Uterus (tissue), 2 donors: Measurements from ENCODE around the gene CXXC5.

Experiments used
- CTCF ChIP-seq, 4 experiments: fragments of 200-600 bp in 2 of 4; fragments of 450-650 bp in 2 of 4; sonication (generic) in 2 of 4; IDR thresholded peaks; one replicate each; pipeline ENCODE4 v1.5.1; 2016 to 2019; ENCODE audit warnings: antibody characterized with exemption in 4 of 4, mild to moderate bottlenecking in 2 of 4, moderate library complexity in 1 of 4
- POLR2A ChIP-seq, 2 donors: fragments of 450-650 bp; IDR thresholded peaks; one replicate each; pipeline ENCODE4 v1.6.1; 2016; ENCODE audit warnings: antibody characterized with exemption in 2 of 2, mild to moderate bottlenecking in 1 of 2, moderate library complexity in 1 of 2

- no peak for TF ChIP-seq CTCF (IDR thresholded peaks at IDR 0.05)
- TF ChIP-seq POLR2A (IDR thresholded peaks at IDR 0.05), result no peak
Measured at GRCh38 chr5:139630855-139631254, 17.3 kb upstream of the CXXC5 start.
